Astrocyte (in vitro differentiated cells and primary cell): ENCODE measurements around the gene GBA2. TPM values are rescaled to one million over a fixed set of nuclear protein-coding genes. Genes with fewer than 3 reads are reported as not detected.
A peak's percentile ranks its signal among the peaks of the same experiment; 100 is the strongest.

Source experiments
- DNase-seq: peaks from one replicate; pipeline ENCODE4 v3.0.0-alpha.2; 2010; ENCODE audit warnings: low read depth
- FAIRE-seq: peaks from 2 replicates; lab custom pipeline; 2011; peaks lifted over from hg19 to GRCh38; lab: Jason Lieb, UNC
- H2AFZ ChIP-seq: 2 replicates; pipeline ENCODE4 v1.6.0; 2012; ENCODE audit warnings: low read depth, low read length, inconsistent platforms
- H3K27ac ChIP-seq: 2 replicates; pipeline ENCODE4 v1.5.1; 2011; ENCODE audit warnings: low read depth, low read length, inconsistent platforms
- H3K27me3 ChIP-seq: 2 replicates; pipeline ENCODE4 v1.6.0; 2011; ENCODE audit warnings: low read length, inconsistent platforms; ENCODE audit not compliant: insufficient read depth
- H3K36me3 ChIP-seq: 2 replicates; pipeline ENCODE4 v1.5.1; 2011; ENCODE audit warnings: low read length, inconsistent platforms; ENCODE audit not compliant: insufficient read depth
- H3K4me1 ChIP-seq: 2 replicates; pipeline ENCODE4 v1.5.1; 2011; ENCODE audit warnings: low read length, inconsistent platforms; ENCODE audit not compliant: insufficient read depth
- H3K4me2 ChIP-seq: 2 replicates; pipeline ENCODE4 v1.6.0; 2012; ENCODE audit warnings: low read length, inconsistent platforms
- H3K4me3 ChIP-seq: 2 replicates; pipeline ENCODE4 v1.5.1; 2011; ENCODE audit warnings: low read depth, mild to moderate bottlenecking, low read length, inconsistent platforms; ENCODE audit not compliant: insufficient read depth
- H3K79me2 ChIP-seq: 2 replicates; pipeline ENCODE4 v1.6.0; 2012; ENCODE audit warnings: mild to moderate bottlenecking, low read length, inconsistent platforms; ENCODE audit not compliant: insufficient read depth
- H3K9ac ChIP-seq: 2 replicates; pipeline ENCODE4 v1.6.0; 2012; ENCODE audit warnings: mild to moderate bottlenecking, low read length, inconsistent platforms
- H3K9me3 ChIP-seq: 2 replicates; pipeline ENCODE4 v1.5.1; 2012; ENCODE audit warnings: low read depth, mild to moderate bottlenecking, low read length, inconsistent platforms; ENCODE audit not compliant: insufficient read depth
- H4K20me1 ChIP-seq: 2 replicates; pipeline ENCODE4 v1.6.0; 2012; ENCODE audit warnings: low read length, inconsistent platforms; ENCODE audit not compliant: insufficient read depth
- H3K27ac Mint-ChIP-seq: one replicate; pipeline ENCODE4 v1.8.0; 2021; ENCODE audit warnings: mild to moderate bottlenecking, mixed read lengths; ENCODE audit not compliant: unreplicated experiment
- H3K27me3 Mint-ChIP-seq: one replicate; pipeline ENCODE4 v1.8.0; 2021; ENCODE audit warnings: low read depth, mixed read lengths; ENCODE audit not compliant: unreplicated experiment
- H3K36me3 Mint-ChIP-seq: one replicate; pipeline ENCODE4 v1.8.0; 2021; ENCODE audit warnings: low read depth, mixed read lengths; ENCODE audit not compliant: unreplicated experiment
- H3K4me1 Mint-ChIP-seq: one replicate; pipeline ENCODE4 v1.8.0; 2021; ENCODE audit warnings: low read depth, mixed read lengths; ENCODE audit not compliant: unreplicated experiment
- H3K4me3 Mint-ChIP-seq: one replicate; pipeline ENCODE4 v1.8.0; 2021; ENCODE audit warnings: mild to moderate bottlenecking, moderate library complexity, mixed read lengths; ENCODE audit not compliant: unreplicated experiment
- H3K9me3 Mint-ChIP-seq: one replicate; pipeline ENCODE4 v1.8.0; 2021; ENCODE audit warnings: mild to moderate bottlenecking, mixed read lengths; ENCODE audit not compliant: unreplicated experiment
- EZH2 ChIP-seq: IDR thresholded peaks from 2 replicates; pipeline ENCODE4 v1.6.1; 2012; ENCODE audit warnings: mild to moderate bottlenecking, low read length, inconsistent platforms; ENCODE audit not compliant: insufficient read depth
- total RNA-seq: library from RNA; stranded (reverse); gene quantifications from 2 replicates; pipeline ENCODE4 v1.2.1, GENCODE V29; 2021
- TF ChIP-seq, protein P1 (sequence below): IDR thresholded peaks from 2 replicates; pipeline ENCODE4 v1.5.1; 2011; ENCODE audit warnings: low read depth, mild to moderate bottlenecking, inconsistent platforms, low read length, moderate library complexity; ENCODE audit not compliant: insufficient read depth

The GBA2 gene
- total RNA-seq, 1 donor from 2014 or later = 42.5 TPM

DNA sequence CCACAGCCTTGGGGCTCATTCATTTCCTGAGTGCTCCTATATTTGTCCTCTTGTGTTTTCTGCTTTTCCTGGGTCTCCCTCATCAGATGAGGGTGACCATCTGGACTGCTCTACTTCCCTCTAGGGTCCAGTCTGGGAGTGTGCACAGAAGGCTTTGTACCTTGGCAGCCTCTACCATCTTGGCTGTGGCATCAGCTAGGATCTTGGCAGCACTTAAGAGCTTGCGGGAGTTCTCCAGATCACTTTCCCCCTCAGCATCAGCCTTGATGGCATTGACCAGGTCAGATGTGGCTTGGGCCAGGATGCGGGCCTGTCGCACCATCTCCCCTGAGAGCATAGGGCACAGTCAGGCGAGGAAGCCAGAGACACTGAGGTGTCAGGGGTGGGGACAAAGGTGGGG lies 32.8 kb downstream of the GBA2 start:
- Histone ChIP-seq H3K4me3 (no peak overlapping the region), H3K27me3 (no peaks in the 10 kb centered on the region), H2AFZ (no peak overlapping the region), H3K4me1 (no peaks in the 10 kb centered on the region), H3K9me3 (no peaks in the 10 kb centered on the region), H3K79me2 (peaks cover 85% of the 10 kb centered on the region), H4K20me1 (peaks cover 98% of the 10 kb centered on the region), H3K9ac (no peak overlapping the region), H3K27ac (no peak overlapping the region), H3K36me3 (peaks cover 92% of the 10 kb centered on the region), H3K4me2 (no peak overlapping the region)
- FAIRE-seq (no peak), DNase-seq (no peak)
- Mint-ChIP-seq H3K4me1 (peaks cover 12% of the 10 kb centered on the region), H3K4me3 (peak overlapping the region; percentile 54), H3K9me3 (no peaks in the 10 kb centered on the region), H3K36me3 (peaks cover 36% of the 10 kb centered on the region), H3K27ac (peak overlapping the region; percentile 85), H3K27me3 (no peaks in the 10 kb centered on the region)
- TF ChIP-seq, protein P1, sequence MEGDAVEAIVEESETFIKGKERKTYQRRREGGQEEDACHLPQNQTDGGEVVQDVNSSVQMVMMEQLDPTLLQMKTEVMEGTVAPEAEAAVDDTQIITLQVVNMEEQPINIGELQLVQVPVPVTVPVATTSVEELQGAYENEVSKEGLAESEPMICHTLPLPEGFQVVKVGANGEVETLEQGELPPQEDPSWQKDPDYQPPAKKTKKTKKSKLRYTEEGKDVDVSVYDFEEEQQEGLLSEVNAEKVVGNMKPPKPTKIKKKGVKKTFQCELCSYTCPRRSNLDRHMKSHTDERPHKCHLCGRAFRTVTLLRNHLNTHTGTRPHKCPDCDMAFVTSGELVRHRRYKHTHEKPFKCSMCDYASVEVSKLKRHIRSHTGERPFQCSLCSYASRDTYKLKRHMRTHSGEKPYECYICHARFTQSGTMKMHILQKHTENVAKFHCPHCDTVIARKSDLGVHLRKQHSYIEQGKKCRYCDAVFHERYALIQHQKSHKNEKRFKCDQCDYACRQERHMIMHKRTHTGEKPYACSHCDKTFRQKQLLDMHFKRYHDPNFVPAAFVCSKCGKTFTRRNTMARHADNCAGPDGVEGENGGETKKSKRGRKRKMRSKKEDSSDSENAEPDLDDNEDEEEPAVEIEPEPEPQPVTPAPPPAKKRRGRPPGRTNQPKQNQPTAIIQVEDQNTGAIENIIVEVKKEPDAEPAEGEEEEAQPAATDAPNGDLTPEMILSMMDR = no peak

DNA sequence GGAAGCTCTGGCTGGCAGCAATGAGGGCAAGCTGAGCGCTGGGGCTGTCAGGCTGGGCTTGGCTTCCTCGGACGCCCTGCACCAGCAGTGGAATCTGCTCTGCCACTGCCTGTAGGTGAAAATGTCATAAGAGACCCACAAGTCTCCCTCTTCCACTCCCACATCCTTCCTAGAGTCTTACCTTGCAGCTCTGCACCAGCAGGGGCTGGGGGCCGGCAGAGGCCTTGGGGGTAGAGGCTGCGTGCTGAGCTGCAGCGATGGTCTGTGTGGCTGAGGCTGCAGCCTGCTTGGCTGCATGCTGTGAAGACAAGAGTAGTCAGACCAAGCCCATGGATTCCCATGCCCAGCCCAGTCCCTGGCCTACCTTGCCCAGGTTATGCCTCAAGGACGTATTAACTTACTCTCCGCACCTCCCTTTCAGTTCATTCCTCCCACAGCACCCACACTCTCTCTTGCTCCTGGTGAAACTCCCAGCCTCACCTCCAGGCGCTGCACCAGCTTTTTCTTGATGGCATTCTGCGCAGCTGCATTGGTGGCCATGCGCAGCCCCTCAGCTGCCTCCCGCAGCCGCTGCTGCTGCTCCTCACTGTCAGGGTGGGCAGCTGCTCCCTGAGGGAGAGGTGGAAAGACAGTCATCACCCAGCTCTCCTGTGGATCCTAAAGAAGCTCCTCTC lies 34.3 kb downstream of the GBA2 start:
- peaks cover 71% of the 10 kb centered on the region for H3K79me2 ChIP-seq
- no peaks in the 10 kb centered on the region for H3K27me3 Mint-ChIP-seq
- TF ChIP-seq, protein P1 = no peak
- TF ChIP-seq EZH2 = no peak
- peaks cover 12% of the 10 kb centered on the region for H3K4me1 Mint-ChIP-seq
- no peaks in the 10 kb centered on the region for H3K4me1 ChIP-seq
- FAIRE-seq (no peak), DNase-seq (no peak)
- H3K4me3 ChIP-seq = no peak overlapping the region
- no peaks in the 10 kb centered on the region for H3K27me3 ChIP-seq
- H4K20me1 ChIP-seq = peaks cover 93% of the 10 kb centered on the region
- no peak overlapping the region for H3K4me2 ChIP-seq
- H3K27ac ChIP-seq = no peak overlapping the region
- H3K36me3 Mint-ChIP-seq = peaks cover 44% of the 10 kb centered on the region
- no peak overlapping the region for H3K9ac ChIP-seq
- no peak overlapping the region for H2AFZ ChIP-seq
- H3K27ac Mint-ChIP-seq = peak overlapping the region; percentile 55
- peaks cover 88% of the 10 kb centered on the region for H3K36me3 ChIP-seq
- H3K9me3 ChIP-seq = no peaks in the 10 kb centered on the region
- peak overlapping the region; percentile 14 for H3K4me3 Mint-ChIP-seq
- H3K9me3 Mint-ChIP-seq = no peaks in the 10 kb centered on the region

- no peak overlapping the region for H3K27ac Mint-ChIP-seq
These were observed 34.9 kb downstream of the GBA2 start for GRCh38 chr9:35714123-35714522.

More at GRCh38 chr9:35714123-35714522, 34.9 kb downstream of the GBA2 start:
- peaks cover 38% of the 10 kb centered on the region for H3K36me3 Mint-ChIP-seq
- H3K9me3 Mint-ChIP-seq = no peaks in the 10 kb centered on the region
- no peaks in the 10 kb centered on the region for H3K27me3 ChIP-seq
- H4K20me1 ChIP-seq = peaks cover 90% of the 10 kb centered on the region
- H3K79me2 ChIP-seq = peaks cover 65% of the 10 kb centered on the region
- H3K9ac ChIP-seq = no peak overlapping the region
- no peak for TF ChIP-seq EZH2
- TF ChIP-seq, protein P1 = no peak
- no peak overlapping the region for H2AFZ ChIP-seq
- no peaks in the 10 kb centered on the region for H3K27me3 Mint-ChIP-seq
- no peak overlapping the region for H3K4me2 ChIP-seq
- H3K36me3 ChIP-seq = peaks cover 87% of the 10 kb centered on the region
- DNase-seq (no peak), FAIRE-seq (no peak)
- H3K4me1 Mint-ChIP-seq = peaks cover 12% of the 10 kb centered on the region
- no peaks in the 10 kb centered on the region for H3K9me3 ChIP-seq
- no peak overlapping the region for H3K27ac ChIP-seq
- H3K4me1 ChIP-seq = no peaks in the 10 kb centered on the region
- peak overlapping the region; percentile 14 for H3K4me3 Mint-ChIP-seq
- H3K4me3 ChIP-seq = no peak overlapping the region
